ENCODE measurements around the gene UTP20.

The UTP20 gene

GRCh38 chr12:101280006-101280505 lies at the start of gene UTP20:
UTP20 (plus strand) TSS chr12:101280105; CDS start chr12:101280283, 178 bp downstream.
- no peak for TF ChIP-seq ZFX (IDR thresholded peaks at IDR 0.05; ENCODE audit: borderline replicate concordance)
- H3K27ac ChIP-seq, result peak within 1 kb of the TSS; percentile 68

DNA sequence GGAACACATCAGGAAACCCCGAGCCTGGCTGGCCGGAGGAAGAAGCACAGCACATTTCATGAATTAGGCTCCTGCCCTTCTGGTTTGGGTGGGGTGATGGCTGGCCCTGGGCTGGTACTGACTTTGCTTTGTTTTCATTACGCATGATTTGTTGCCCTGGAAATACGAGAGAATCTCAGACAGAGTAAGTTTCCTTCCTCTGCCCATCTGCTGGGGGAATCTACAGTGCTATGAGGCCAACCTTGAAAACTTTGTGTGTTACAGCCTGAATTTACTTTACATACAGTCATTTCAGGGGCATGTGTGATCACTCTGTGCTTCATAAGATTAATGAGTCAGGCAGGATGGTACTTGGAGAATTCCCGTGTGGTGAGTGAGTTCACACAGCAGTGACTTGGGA lies 49.4 kb upstream of the UTP20 start:
- no peak overlapping the region for H3K27ac ChIP-seq
- no peak for TF ChIP-seq CTCF (IDR thresholded peaks at IDR 0.05)
- no peak for TF ChIP-seq ZFX (IDR thresholded peaks at IDR 0.05; ENCODE audit: borderline replicate concordance)

GRCh38 chr12:101231636-101232035 lies 48.3 kb upstream of the UTP20 start:
- TF ChIP-seq CTCF (IDR thresholded peaks at IDR 0.05) (no peak), ZFX (IDR thresholded peaks at IDR 0.05; ENCODE audit: borderline replicate concordance) (no peak)
- no peak overlapping the region for H3K27ac ChIP-seq

- TF ChIP-seq ZFX (IDR thresholded peaks at IDR 0.05; ENCODE audit: borderline replicate concordance) (no peak), CTCF (IDR thresholded peaks at IDR 0.05) (no peak)
- H3K27ac ChIP-seq, result no peak overlapping the region
Observed at GRCh38 chr12:101235686-101236085, 44.2 kb upstream of the UTP20 start.

- no peak overlapping the region for H3K27ac ChIP-seq
- no peak for TF ChIP-seq CTCF (IDR thresholded peaks at IDR 0.05)
- no peak for TF ChIP-seq ZFX (IDR thresholded peaks at IDR 0.05; ENCODE audit: borderline replicate concordance)
Observed at GRCh38 chr12:101238306-101238705, 41.6 kb upstream of the UTP20 start.

DNA sequence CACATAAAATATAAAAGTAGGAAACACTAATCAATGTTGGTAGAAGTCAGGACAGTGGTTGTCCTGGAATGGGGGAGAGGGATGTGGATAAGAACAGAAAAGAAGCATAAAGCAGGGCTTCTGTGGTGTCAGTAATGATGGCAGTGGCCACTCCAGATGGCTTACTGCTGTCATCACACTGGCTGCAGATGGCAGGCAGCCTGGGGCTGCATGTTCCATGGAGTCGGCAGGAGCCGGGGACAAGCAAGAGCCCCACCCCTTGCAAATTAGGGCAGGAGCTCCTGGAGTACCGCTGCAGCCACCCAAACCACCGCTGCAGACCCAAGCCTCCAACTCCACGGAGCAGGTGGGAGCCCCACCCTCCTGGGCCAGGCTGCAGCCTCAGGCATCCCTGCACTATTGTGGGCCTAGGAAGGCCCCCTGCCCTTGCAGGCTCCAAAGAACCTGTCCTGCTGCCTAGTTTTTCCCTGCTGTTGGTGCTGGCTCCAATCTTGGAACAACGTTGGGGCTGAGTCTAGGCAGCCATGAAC lies 41.0 kb upstream of the UTP20 start:
- H3K27ac ChIP-seq, result no peak overlapping the region
- TF ChIP-seq ZFX (IDR thresholded peaks at IDR 0.05; ENCODE audit: borderline replicate concordance) (no peak), CTCF (IDR thresholded peaks at IDR 0.05) (no peak)

DNA sequence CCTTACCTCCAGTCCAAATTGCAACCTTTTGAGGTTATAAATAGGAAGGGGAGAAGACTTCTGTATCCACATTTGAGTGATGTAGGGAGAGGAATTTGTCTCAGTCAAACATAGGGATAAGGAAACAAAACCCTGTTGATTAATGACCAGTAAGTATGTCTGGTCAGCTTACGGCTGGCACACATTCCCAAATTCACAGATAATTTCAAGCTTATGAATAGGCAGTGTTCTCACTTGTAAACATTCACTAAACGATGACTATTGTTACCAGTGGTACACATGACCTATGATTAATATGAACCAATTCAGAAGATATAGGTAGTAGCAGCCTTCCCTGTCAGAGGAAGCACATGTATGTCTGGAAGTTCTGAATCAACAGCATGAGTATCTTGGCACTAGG lies 36.8 kb upstream of the UTP20 start:
- no peak overlapping the region for H3K27ac ChIP-seq
- no peak for TF ChIP-seq CTCF (IDR thresholded peaks at IDR 0.05)
- TF ChIP-seq ZFX (IDR thresholded peaks at IDR 0.05; ENCODE audit: borderline replicate concordance), result no peak

DNA sequence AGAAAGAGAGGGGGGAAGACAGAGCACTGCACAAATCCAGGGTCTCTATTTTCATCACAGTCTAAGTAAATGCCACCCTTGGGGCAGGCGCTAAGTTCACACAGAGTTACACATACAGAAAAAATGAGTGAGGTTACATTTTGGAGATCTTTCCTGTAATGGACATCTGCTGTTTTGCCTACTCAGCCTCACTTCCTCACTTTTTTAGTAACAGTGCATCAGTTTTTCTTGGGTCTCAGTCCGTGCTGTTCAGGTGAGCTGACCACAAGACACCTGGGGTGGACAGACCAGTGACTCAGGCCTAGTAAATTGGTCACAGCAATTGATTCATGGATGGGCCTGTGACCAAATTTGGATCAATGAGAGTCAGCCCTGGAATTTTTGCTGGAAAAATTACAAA lies 36.3 kb upstream of the UTP20 start:
- TF ChIP-seq CTCF (IDR thresholded peaks at IDR 0.05), result no peak
- no peak for TF ChIP-seq ZFX (IDR thresholded peaks at IDR 0.05; ENCODE audit: borderline replicate concordance)
- H3K27ac ChIP-seq, result no peak overlapping the region
